HEK293 (cell line): ENCODE data around the gene SYNGR4.
A peak's percentile ranks its signal among the peaks of the same experiment; 100 is the strongest.

Source experiments
- ELK4 ChIP-seq: IDR thresholded peaks from 2 replicates; pipeline ENCODE4 v1.6.1; 2011; ENCODE audit warnings: mild to moderate bottlenecking, low read depth, low read length, borderline replicate concordance
- GLI4 ChIP-seq: fragments of 450-650 bp; formaldehyde crosslinking; IDR thresholded peaks from 2 replicates; pipeline ENCODE4 v1.5.1; 2016; ENCODE audit warnings: missing biosample characterization, missing genetic modification characterization
- KLF16 ChIP-seq: fragments of 450-650 bp; formaldehyde crosslinking; IDR thresholded peaks from 2 replicates; pipeline ENCODE4 v1.5.1; 2017; ENCODE audit warnings: missing biosample characterization, missing genetic modification characterization
- KLF9 ChIP-seq: fragments of 450-650 bp; formaldehyde crosslinking; IDR thresholded peaks from 2 replicates; pipeline ENCODE4 v1.5.1; 2016; ENCODE audit warnings: missing biosample characterization, missing genetic modification characterization, low read depth
- MYNN ChIP-seq: fragments of 450-650 bp; formaldehyde crosslinking; IDR thresholded peaks from 2 replicates; pipeline ENCODE4 v1.5.1; 2016; ENCODE audit warnings: missing biosample characterization, missing genetic modification characterization, borderline replicate concordance
- PRDM1 ChIP-seq: fragments of 450-650 bp; formaldehyde crosslinking; IDR thresholded peaks from 2 replicates; pipeline ENCODE4; 2016; ENCODE audit warnings: missing biosample characterization, missing genetic modification characterization
- PRDM10 ChIP-seq: fragments of 450-650 bp; formaldehyde crosslinking; IDR thresholded peaks from 2 replicates; pipeline ENCODE4 v1.5.1; 2016; ENCODE audit warnings: missing biosample characterization, missing genetic modification characterization
- PRDM2 ChIP-seq: fragments of 450-650 bp; formaldehyde crosslinking; IDR thresholded peaks from 2 replicates; pipeline ENCODE4 v1.5.1; 2016; ENCODE audit warnings: missing biosample characterization, missing genetic modification characterization, borderline replicate concordance
- SCRT1 ChIP-seq: fragments of 450-650 bp; formaldehyde crosslinking; IDR thresholded peaks from 2 replicates; pipeline ENCODE4 v1.5.1; 2016; ENCODE audit warnings: missing biosample characterization, missing genetic modification characterization, borderline replicate concordance
- SP7 ChIP-seq: fragments of 450-650 bp; formaldehyde crosslinking; IDR thresholded peaks from 2 replicates; pipeline ENCODE4 v1.5.1; 2016; ENCODE audit warnings: missing biosample characterization, missing genetic modification characterization
- ZBTB10 ChIP-seq: fragments of 450-650 bp; formaldehyde crosslinking; IDR thresholded peaks from 2 replicates; pipeline ENCODE4 v1.5.1; 2016; ENCODE audit warnings: missing biosample characterization, missing genetic modification characterization
- ZBTB20 ChIP-seq: fragments of 450-650 bp; formaldehyde crosslinking; IDR thresholded peaks from 2 replicates; pipeline ENCODE4 v1.5.1; 2016; ENCODE audit warnings: missing biosample characterization, missing genetic modification characterization
- ZEB2 ChIP-seq: fragments of 450-650 bp; formaldehyde crosslinking; IDR thresholded peaks from 2 replicates; pipeline ENCODE4 v1.5.1; 2016; ENCODE audit warnings: missing biosample characterization, missing genetic modification characterization
- ZFP37 ChIP-seq: fragments of 450-650 bp; formaldehyde crosslinking; IDR thresholded peaks from 2 replicates; pipeline ENCODE4 v1.5.1; 2016; ENCODE audit warnings: missing biosample characterization, missing genetic modification characterization
- ZNF174 ChIP-seq: fragments of 450-650 bp; formaldehyde crosslinking; IDR thresholded peaks from 2 replicates; pipeline ENCODE4 v1.5.0; 2017; ENCODE audit warnings: missing biosample characterization, mild to moderate bottlenecking, missing genetic modification characterization
- ZNF175 ChIP-seq: fragments of 450-650 bp; formaldehyde crosslinking; IDR thresholded peaks from 2 replicates; pipeline ENCODE4 v1.5.1; 2016; ENCODE audit warnings: missing biosample characterization, missing genetic modification characterization
- ZNF184 ChIP-seq: fragments of 450-650 bp; IDR thresholded peaks from 2 replicates; pipeline ENCODE4 v1.5.1; 2018; ENCODE audit warnings: missing biosample characterization, mild to moderate bottlenecking, missing genetic modification characterization
- ZNF202 ChIP-seq: fragments of 450-650 bp; formaldehyde crosslinking; IDR thresholded peaks from 2 replicates; pipeline ENCODE4 v1.5.1; 2016; ENCODE audit warnings: missing biosample characterization, missing genetic modification characterization, borderline replicate concordance
- ZNF223 ChIP-seq: fragments of 450-650 bp; formaldehyde crosslinking; IDR thresholded peaks from 2 replicates; pipeline ENCODE4 v1.5.1; 2016; ENCODE audit warnings: missing biosample characterization, missing genetic modification characterization
- ZNF239 ChIP-seq: fragments of 450-650 bp; formaldehyde crosslinking; IDR thresholded peaks from 2 replicates; pipeline ENCODE4 v1.5.1; 2016; ENCODE audit warnings: missing biosample characterization, missing genetic modification characterization
- ZNF302 ChIP-seq: fragments of 450-650 bp; formaldehyde crosslinking; IDR thresholded peaks from 2 replicates; pipeline ENCODE4 v1.5.1; 2016; ENCODE audit warnings: missing biosample characterization, missing genetic modification characterization, low read depth
- ZNF416 ChIP-seq: fragments of 450-650 bp; formaldehyde crosslinking; IDR thresholded peaks from 2 replicates; pipeline ENCODE4 v1.5.1; 2016; ENCODE audit warnings: missing biosample characterization, missing genetic modification characterization
- ZNF426 ChIP-seq: fragments of 450-650 bp; formaldehyde crosslinking; IDR thresholded peaks from 2 replicates; pipeline ENCODE4 v1.5.1; 2017; ENCODE audit warnings: missing biosample characterization, missing genetic modification characterization, mild to moderate bottlenecking, inconsistent platforms, moderate library complexity
- ZNF433 ChIP-seq: fragments of 450-650 bp; formaldehyde crosslinking; IDR thresholded peaks from 2 replicates; pipeline ENCODE4 v1.5.1; 2016; ENCODE audit warnings: missing biosample characterization, missing genetic modification characterization, low read depth
- ZNF501 ChIP-seq: fragments of 450-650 bp; formaldehyde crosslinking; IDR thresholded peaks from 2 replicates; pipeline ENCODE4 v1.5.1; 2016; ENCODE audit warnings: missing biosample characterization, missing genetic modification characterization
- ZNF514 ChIP-seq: fragments of 450-650 bp; formaldehyde crosslinking; IDR thresholded peaks from 2 replicates; pipeline ENCODE4 v1.5.1; 2016; ENCODE audit warnings: missing biosample characterization, missing genetic modification characterization
- ZNF548 ChIP-seq: fragments of 450-650 bp; formaldehyde crosslinking; IDR thresholded peaks from 2 replicates; pipeline ENCODE4 v1.5.1; 2016; ENCODE audit warnings: missing biosample characterization, missing genetic modification characterization
- ZNF624 ChIP-seq: fragments of 450-650 bp; formaldehyde crosslinking; IDR thresholded peaks from 2 replicates; pipeline ENCODE4 v1.5.1; 2017; ENCODE audit warnings: missing biosample characterization, missing genetic modification characterization
- ZNF830 ChIP-seq: fragments of 450-650 bp; IDR thresholded peaks from 2 replicates; pipeline ENCODE4 v1.5.0; 2018; ENCODE audit warnings: missing biosample characterization, missing genetic modification characterization, low read depth, mild to moderate bottlenecking, moderate library complexity

The SYNGR4 gene

DNA sequence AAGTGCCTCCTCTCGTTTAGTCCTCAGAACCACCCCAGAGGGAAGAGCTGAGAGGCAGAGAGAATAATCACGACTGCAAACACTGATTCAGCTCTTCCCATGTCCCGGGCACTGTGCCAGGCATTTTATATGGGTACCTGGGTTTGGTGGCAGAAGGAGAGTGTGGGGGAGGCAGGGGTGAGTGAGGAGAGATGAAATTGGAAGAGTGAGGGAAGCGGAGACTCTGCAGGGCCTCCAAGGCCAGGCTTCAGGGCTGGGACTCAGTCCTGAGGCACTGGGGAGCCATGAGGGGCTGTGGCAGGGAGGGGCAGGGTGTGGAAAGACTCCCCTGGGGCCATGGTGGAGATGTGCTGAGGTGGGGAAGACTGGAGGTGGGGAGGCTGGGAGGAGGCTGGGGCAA is 8.7 kb downstream of the SYNGR4 start (continued):
- TF ChIP-seq PRDM2, result no peak
- TF ChIP-seq ZBTB10 (tag by site-specific recombination), result peak; percentile 77
- TF ChIP-seq ZNF239, result no peak
- no peak for TF ChIP-seq GLI4 (tag by site-specific recombination)
- peak; percentile 45; the same call in 1 of the 2 replicates for TF ChIP-seq ZEB2 (tag by site-specific recombination)
- TF ChIP-seq ZNF426 (tag by site-specific recombination), result no peak
- TF ChIP-seq ZNF548 (tag by site-specific recombination), result no peak
- no peak for TF ChIP-seq ZNF830 (tag by site-specific recombination)
- no peak for TF ChIP-seq ZNF433
- TF ChIP-seq ZNF514 (tag by site-specific recombination), result no peak
- no peak for TF ChIP-seq PRDM1
- TF ChIP-seq MYNN (tag by site-specific recombination), result no peak
- TF ChIP-seq PRDM10 (tag by site-specific recombination), result peak; percentile 42
- TF ChIP-seq ZNF184 (tag by site-specific recombination), result no peak
- TF ChIP-seq ZNF223, result no peak
- TF ChIP-seq ZNF416 (tag by site-specific recombination), result no peak
- no peak for TF ChIP-seq KLF9
- no peak for TF ChIP-seq ELK4
- no peak for TF ChIP-seq ZNF302
- TF ChIP-seq ZNF501 (tag by site-specific recombination), result 0 out of 2 replicates have a peak, but pooled peaks have one; percentile 44
- no peak for TF ChIP-seq ZNF624
- TF ChIP-seq ZNF174 (tag by site-specific recombination), result no peak
- TF ChIP-seq SP7 (tag by site-specific recombination), result peak; percentile 64; the same call in 1 of the 2 replicates
- TF ChIP-seq ZNF202 (tag by site-specific recombination), result no peak
- no peak for TF ChIP-seq ZFP37
- TF ChIP-seq KLF16 (tag by site-specific recombination), result peak; percentile 70
- TF ChIP-seq ZBTB20 (tag by site-specific recombination), result peak; percentile 78
- no peak for TF ChIP-seq SCRT1 (tag by site-specific recombination)
- TF ChIP-seq ZNF175, result no peak
